ENCODE measurements around the gene MMP21. TPM values are rescaled to one million over a fixed set of nuclear protein-coding genes. Genes with fewer than 3 reads are reported as not detected.
A peak's percentile ranks its signal among the peaks of the same experiment; 100 is the strongest.

The MMP21 gene, protein sequence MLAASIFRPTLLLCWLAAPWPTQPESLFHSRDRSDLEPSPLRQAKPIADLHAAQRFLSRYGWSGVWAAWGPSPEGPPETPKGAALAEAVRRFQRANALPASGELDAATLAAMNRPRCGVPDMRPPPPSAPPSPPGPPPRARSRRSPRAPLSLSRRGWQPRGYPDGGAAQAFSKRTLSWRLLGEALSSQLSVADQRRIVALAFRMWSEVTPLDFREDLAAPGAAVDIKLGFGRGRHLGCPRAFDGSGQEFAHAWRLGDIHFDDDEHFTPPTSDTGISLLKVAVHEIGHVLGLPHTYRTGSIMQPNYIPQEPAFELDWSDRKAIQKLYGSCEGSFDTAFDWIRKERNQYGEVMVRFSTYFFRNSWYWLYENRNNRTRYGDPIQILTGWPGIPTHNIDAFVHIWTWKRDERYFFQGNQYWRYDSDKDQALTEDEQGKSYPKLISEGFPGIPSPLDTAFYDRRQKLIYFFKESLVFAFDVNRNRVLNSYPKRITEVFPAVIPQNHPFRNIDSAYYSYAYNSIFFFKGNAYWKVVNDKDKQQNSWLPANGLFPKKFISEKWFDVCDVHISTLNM
- not detected in 2 replicates for total RNA-seq (2014; rRNA removed; shearing (Covaris generic))

DNA sequence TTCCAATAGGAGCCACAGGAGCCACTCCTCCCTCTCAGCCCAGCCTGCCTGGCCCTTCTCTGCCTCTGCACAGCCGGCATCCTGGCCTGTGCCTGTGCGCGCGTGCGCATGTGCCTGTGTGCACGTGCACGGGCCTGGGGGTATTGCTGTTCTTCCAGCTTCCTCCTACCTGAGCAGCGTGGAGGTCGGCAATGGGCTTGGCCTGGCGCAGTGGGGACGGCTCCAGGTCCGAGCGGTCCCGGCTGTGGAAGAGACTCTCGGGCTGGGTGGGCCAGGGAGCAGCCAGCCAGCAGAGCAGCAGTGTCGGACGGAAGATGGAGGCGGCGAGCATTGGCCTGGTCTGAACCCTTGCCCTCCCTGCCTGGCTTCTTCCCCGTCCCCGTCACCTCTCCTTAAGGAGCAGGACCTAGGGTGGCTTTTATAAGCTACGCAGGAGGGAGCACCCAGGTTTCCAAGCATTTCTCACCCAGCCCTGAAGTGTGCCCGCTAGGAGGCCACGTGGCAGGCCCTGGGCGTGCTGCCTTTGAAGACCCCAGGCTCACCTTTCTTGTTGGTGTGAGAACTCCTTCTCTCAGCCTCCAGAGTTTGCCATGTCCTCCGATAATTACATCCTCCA lies at the start of gene MMP21:
MMP21 (minus strand) TSS at position 331 of the 616 bp plus-strand sequence; CDS start at position 331, 0 bp downstream.
- DNase-seq (ENCODE audit: low read depth): no peak

DNA sequence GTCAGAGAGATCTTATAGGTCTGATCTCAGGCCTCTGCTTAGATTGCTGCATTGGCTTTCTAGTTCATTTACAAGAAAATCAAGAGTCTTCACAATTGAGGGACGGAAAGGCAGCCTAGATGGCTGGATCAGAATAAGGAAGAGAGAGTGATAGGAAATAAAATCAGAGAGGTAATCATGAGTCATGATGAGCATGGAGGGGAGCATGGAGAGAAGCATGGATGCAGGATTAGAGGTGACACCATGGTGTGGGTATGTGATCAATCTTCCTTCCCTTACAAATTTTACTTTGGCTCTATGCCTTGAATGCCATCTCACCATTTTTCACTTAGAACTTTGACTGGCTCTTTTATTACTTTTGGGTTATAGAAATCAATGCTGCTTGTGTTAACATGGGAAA lies 49.1 kb upstream of the MMP21 start:
- peak; percentile 33 for DNase-seq (ENCODE audit: low read depth)

DNA sequence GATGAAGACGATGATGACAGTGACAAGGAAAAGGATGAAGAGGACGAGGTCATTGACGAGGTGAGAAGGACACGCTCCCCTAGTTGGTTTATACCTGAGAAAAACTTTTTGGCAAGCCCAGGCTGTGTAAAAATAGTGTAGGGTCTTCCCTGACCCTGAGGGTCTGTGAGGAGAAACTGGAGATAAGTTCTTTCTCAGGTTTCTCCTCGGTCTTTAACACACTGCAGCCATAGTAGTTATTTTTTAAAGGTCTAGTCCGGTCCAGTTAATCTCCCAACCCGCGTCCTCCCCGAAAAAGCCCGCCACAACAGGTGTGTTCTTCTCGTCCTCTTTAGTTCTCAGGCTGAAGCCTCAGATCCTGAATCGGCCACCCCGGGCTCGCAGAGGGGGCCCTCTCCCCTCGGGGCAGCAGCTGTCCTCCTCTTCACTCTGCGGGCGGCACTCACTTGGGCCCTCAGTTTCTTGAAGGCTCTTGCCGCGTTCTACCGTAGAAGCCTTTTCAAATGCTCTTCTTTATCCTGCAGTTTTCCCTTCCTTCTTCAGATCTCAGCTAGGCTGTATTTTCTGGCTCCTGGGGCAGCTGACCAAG lies 48.1 kb upstream of the MMP21 start:
- no peak for DNase-seq (ENCODE audit: low read depth)

DNA sequence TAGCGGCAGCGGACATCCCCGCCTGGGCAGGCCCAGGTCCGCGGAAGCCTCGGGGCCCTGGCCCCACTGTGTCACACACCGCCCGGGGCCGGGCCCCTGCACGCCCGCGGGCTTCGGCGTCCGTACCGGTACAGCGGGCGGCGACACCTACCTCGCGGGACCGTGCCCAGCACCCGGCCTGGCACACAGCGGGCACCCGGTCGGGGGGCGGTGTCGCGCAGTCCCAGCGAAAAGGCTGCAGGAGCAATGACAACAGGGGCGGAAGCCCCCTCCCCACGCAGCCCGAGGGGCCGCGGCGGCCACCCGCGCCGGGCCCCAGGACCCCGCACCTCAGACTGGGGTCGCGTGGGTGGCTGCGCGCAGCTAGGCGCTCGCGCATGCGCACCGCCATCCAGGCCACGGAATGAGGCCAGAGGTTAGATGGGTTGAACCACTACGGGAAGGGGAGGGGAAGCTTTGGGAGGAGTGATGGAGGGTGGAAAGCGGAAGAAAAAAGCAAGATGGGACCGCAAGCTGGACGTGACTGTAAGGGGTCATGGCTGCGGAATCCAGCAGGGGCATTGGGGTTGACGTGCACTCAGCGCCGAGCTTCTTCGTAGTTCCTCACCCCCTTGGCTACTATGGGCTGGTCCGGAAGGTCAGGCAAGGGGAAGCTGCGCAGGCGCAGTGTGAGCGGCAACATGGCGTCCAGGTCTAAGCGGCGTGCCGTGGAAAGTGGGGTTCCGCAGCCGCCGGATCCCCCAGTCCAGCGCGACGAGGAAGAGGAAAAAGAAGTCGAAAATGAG lies 47.4 kb upstream of the MMP21 start, which contains the start of the genes BCCIP and UROS:
BCCIP (plus strand) TSS at position 669 of the 785 bp plus-strand sequence; CDS start at position 681, 12 bp downstream.
UROS (minus strand) TSS at position 381 of the 785 bp plus-strand sequence. CDS start 6,759 bp downstream, outside the sequence.
- DNase-seq (ENCODE audit: low read depth): peak; percentile 91

DNA sequence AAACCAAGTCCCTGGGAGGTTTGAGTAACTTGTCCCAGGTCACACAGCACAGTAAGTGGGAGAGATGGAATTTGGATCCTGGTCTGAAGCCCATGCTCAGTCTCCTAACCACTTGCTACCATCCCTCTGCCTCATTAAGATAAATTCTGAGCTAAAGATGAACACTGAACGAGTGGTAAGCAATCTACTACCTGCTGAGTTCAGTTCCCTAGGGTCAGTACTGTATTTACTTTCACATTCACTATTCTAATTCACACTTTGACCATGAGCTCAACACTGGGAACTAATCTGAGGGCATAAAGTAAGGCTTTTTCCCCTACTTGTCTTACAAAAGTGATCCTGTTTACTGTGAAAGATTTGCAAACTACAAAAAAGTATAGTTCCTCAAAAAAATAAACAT lies 45.1 kb upstream of the MMP21 start:
- no peak for DNase-seq (ENCODE audit: low read depth)

DNA sequence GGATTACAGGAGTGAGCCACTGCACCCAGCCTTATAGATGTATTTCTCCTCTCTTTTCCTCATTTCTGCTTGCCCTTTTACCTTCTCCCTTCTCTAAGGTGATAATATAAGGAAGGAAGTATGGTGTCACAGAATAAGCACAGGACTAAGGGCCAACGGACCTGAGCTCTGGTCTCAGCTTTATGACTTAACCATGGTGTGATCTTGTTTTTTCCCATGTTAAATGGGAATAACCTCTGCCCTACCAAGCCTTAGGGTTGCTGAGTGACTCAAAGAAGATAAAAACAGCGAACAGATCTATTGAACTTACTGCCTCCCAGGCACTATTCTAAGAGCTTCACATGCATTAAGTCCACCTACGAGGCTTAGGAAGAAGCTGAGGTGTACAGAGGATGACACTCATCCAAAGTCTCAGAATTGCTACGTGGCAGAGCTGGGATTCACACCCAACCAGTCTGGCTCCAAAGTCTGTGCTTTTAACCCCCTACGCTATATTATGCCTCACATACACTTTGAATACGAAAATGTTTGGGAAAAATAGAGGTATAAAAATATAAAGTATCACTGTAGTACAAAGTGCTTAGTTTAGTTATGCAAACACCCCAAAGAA lies 41.8 kb upstream of the MMP21 start:
- DNase-seq (ENCODE audit: low read depth): no peak

DNA sequence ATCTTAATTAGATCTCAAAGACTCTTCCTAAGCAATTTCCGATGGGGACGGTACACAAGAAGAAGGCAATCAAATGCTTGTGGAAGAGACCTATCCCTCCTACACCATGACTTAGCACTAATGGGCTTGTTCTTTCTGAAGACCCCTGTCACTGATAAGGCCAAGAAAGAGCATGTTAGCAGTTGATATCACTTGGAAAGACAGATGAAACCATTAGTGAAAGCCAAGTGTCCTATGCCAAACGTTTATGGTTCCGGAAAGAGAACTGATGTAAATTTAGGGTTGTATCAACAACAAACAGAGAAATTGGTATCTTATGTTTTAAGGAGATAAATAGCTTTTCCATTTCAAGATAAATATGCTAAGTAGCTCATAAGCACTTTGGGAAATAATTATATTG lies 40.9 kb upstream of the MMP21 start:
- DNase-seq (ENCODE audit: low read depth): no peak

DNA sequence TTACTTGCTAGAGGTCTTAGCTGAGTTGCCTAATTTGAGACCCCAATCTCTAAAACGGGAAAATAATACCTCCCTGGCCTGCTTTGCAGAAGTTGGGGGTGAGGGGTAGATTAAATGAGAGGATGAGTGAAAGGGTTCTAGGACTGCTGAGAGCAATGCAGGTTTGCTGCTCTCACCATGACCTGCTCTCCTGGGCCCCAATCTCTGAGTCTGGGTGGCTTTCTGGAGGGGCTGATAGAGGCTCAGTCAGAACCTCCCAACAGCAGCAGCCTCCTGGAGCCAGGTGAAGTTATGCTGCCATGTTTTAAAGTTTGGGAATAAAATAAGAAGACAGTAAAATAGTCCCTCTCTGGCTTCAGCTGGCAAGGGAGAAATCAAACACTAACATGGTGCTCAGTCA lies 40.1 kb upstream of the MMP21 start:
- no peak for DNase-seq (ENCODE audit: low read depth)

DNA sequence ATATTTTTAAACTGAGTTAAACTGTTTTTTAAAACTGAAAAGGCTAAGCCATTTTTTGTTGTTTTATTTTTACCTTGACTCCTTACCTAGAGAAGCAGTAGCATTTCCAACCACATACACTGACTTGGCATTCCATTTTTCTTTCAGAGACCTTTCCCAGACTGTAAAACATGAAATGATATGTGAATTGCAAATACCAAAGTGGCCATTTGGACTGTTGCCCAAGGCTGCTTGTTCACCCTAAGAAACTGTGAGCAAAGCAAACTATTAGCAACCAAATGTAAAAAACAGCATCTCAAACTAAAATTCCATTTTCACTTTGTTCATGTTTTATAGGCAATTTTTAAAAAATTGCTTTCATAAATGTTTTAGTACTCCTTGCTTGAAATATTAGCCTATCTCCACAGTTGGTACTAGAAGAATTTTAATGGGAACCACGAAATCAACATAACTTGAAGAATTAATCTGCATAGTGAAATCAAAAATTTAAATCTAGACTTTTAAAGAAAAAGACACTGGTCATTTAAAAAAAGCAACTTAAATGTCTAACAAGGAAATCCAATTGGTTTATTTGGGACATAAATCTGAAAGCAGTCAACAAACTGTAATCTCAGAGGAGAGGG lies 36.6 kb upstream of the MMP21 start:
- DNase-seq (ENCODE audit: low read depth): no peak

DNA sequence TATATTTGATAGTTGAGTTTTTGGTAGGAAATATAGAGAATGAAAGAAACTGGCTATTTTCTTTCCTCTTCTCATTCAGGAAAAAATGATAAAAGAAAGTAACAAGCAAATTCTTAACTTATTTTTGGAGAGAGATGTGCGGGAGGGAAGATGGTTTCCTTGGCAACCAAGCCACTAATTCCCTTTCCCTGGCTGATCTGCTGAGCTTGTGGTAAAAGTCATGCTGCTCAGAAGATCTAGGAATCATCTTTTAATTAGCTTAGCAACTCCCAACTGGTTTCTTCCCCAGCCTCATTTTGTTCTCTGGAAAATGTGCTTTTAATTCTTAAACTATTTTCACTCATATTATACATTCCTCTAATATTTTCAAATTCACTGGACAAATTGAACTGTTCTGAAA lies 35.6 kb upstream of the MMP21 start:
- DNase-seq (ENCODE audit: low read depth): no peak

DNA sequence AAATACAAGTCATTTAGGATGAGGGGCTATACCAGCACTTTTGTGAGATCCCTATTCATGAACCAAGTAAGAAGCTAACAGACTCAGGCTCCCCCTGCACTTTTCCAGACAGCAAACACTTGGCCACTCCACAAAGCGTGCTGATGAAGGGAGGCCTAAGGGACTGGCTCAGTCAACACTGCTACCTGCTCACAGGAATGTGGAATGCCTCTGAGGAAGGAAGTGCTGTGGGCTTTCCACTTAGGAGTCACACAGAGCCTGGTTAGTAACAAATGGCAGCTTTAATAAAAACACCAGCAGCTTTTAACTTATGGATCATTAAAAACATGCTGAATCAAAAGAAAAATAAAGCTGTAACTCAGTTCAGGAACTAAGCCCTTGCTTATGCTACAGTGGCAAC lies 32.4 kb upstream of the MMP21 start:
- DNase-seq (ENCODE audit: low read depth): no peak

DNA sequence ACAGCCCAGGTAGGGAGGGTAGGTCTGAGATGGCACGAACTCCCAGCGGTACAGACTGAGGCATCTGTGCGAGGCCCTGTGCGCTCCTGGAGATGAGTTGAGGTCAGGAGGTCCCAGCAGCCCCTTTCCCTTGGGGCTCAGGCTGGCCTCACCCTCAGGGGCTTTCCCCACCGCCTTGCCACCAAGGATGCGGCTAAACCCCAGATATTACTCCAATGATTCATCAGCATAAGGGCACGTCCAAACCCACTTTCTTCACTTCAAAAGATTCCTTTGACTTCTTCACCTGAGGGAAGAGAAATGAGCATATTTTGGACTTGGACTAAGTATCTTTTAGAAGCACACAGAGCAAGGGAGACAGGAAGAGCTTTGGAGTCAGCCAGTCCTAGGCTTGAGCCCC lies 27.1 kb upstream of the MMP21 start:
- DNase-seq (ENCODE audit: low read depth): peak; percentile 27

DNA sequence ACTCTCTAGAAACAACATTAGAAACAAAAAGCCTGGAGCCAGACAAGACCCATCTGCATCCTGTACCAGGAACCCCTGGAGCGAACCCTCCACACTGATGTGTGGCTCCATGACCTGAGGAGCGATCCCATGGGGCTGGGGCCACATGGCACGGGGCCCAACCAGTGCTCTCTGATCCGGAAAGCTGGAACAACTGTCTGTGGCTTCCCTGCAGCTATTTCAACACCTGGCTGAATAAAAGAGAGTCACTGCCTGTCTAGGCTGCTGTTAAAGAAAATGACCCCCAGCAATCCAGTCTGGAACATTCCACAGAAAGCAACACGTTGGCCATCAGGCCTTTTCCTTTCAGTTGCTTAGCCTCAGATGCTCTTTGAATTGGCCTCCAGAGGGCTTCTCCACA lies 26.5 kb upstream of the MMP21 start:
- no peak for DNase-seq (ENCODE audit: low read depth)

DNA sequence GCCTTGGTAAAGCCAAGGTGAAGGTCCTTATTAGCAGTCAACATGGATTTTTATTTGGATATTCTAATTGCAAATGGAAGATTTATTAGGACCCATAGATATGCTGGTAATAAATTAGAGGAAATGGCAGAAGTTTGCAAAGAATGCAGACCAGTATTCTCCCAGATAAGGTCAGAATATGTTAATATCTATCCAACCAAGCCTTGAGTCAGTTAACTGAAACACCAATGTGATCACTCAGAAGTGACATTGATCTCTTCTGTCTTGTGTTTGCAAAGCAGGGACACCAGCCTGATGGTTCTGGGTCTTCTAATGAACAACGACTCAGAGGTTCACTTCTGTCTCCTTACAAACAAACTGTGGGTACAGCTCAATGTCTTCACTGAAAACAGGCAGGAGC lies 26.0 kb upstream of the MMP21 start:
- DNase-seq (ENCODE audit: low read depth): no peak

DNA sequence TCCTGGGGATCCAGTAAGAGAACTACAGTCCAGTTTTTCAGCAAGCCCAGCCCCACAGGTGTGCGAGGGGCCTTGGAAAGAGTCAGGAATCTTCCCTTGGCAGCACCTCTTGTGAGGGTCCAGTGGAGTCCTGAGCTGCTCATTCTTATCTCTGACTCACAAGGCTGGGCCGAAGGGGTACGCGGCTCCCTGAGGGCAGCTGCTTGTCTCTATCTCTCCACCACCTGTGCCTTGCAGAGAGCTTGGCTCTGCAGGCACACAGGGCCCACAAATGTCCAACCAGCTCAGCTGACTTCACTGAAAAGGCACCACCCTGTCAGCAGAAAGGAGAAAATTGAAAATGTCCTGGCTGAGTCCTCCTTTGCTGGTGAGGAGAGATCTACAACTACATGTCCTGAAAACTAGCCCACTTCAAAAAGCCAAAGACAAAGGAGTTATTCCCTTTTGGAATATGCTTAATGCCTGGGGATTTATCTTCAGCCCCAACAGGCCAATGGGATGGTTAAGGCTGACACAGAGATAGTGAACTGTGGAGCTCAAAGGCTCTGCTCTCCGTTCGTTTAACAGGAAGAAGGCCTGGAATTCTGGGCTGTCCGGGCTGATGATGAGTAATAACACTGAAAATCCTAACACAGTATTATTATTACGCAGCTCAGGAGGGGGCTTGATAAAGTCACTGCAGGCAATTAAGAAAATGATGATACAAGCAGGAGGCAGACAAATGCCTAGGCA lies 24.0 kb upstream of the MMP21 start:
- DNase-seq (ENCODE audit: low read depth): no peak

DNA sequence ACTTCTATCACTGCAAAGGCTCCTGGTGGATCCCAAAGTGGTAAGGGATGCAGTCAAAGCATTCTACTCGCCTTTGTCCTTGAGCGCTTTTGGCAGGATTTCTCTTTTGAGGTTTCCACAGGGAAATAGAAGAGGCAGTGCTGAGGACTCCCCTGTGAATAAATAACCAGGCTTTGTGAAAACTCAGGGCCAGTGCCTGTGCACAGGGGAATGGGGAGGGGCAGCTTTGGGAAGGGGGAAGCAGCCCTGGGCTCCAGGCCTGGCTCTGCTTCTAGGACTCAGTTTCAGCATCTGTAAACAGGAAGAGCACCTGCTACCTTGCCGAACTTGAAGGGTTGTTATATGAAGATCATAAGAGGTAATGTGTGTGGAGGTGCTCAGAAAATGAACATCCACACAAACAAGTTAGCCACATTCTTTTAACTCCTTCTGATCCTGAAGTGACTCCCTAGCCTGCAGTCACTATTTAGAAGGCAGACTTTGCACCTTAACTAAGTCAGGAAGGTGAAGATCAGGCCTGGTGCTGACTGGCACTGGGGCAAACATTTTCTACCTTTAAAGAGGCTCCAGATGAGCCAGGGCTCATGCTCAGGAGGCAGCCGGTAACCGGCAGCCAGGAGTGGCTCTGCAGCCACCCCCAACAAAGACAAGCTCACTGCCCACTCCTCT lies 22.5 kb upstream of the MMP21 start:
- DNase-seq (ENCODE audit: low read depth): no peak

DNA sequence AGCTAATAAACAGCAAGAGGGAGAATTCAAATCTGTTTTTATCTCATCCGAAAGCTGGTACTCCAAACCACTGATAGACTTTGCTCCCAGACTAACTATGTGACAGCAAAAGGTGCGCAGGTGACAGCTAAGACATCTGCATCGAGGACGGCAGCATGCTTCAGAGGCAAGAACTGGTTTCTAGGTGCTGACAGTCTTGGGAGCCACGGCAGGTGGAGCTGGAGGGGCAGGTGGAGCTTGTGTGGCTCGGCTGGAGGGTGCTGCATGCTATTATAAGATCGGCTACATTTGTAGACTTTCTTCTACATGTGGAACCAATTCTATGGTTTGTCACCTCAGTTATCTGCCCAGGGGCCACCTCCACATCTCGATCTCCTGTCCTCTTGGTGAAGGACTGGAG lies 21.8 kb upstream of the MMP21 start:
- no peak for DNase-seq (ENCODE audit: low read depth)

DNA sequence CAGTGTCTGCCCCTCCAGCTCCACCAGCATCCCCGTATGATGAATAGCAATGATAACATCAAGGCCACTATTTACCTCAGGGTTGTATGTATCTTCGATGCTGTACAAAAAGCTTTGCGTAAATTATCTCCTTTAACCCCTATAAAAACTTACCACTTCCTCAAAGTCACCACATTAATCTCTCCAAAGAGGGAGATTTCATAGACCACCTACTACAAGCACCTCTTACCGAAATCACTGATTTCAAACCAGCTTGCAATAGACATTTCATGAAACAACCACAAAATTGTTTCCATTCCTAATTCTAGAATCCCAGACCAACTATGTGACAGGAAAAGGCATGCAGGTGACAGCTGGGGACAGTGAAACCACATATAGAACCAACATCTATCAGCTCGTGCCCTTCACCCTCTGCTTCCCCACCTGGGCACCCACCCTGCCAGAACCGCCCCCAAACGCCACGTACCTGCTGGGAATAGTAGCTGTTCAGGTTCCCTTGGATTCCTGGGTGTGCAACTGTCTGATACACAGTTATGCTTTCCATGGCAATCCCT lies 20.1 kb upstream of the MMP21 start:
- no peak for DNase-seq (ENCODE audit: low read depth)

DNA sequence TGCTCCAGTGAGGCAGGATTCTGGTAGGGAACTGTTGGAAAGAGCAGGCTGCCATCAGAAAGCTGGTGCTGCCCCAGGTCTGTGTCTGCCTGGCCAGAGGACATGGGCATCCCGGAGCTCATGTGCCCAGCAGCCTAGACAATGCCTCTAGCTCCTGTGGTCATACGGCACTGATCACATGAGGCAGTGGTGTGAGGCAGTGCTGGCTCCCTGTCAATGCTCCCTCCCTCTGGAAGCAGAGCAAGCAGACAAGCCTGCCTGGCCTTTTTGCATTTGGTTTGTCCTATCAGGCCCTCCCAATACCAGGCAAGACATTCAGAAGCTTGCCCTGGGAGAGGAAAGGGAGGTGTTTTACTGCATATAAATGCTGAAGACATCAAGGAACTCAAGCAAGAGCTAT lies 19.5 kb upstream of the MMP21 start:
- DNase-seq (ENCODE audit: low read depth): no peak
